Measurements from ENCODE around the gene LGR4. TPM values are rescaled to one million over a fixed set of nuclear protein-coding genes. Genes with fewer than 3 reads are reported as not detected.
"Not testable (repeated sequence)": the region's sequence is repeated elsewhere in the genome, so short reads cannot be mapped to it uniquely, and the experiment has no call there.

Gene LGR4
- total RNA-seq, 2 experiments from 2014 or later = 0.10 TPM; not detected in 1

DNA sequence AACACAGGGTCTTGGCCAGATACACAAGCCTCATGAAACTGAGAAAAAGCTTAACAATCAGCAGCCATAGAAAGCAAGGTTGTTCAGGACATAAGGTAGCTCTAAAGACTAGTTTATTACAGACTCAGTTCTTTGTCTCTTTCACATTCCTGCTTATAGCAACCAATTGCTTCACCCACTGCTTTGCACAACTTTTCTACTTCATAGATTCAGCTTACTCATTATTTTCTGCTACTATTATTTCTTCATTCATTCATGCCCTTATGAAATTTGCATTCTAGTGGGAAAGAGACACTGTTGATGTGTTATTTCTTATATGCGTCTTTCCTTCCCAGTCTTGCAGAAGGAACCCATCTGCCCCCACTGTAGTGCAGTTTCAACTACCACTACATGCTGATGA is 114.3 kb downstream of the LGR4 start:
- CTCF ChIA-PET = no interaction called here
- POLR2A ChIA-PET = no interaction called here
- Mint-ChIP-seq H3K27ac (no peak overlapping the region), H3K4me1 (peaks cover 18% of the 10 kb centered on the region), H3K9me3 (no peaks in the 10 kb centered on the region), H3K4me3 (no peak overlapping the region), H3K27me3 (no peaks in the 10 kb centered on the region), H3K36me3 (ENCODE audit: low read depth) (no peaks in the 10 kb centered on the region)
- no peak for DNase-seq

GRCh38 chr11:27357250-27357649 is 115.3 kb downstream of the LGR4 start:
- CTCF ChIA-PET = no interaction called here
- Mint-ChIP-seq H3K9me3 (no peaks in the 10 kb centered on the region), H3K27ac (no peak overlapping the region), H3K36me3 (ENCODE audit: low read depth) (no peaks in the 10 kb centered on the region), H3K27me3 (no peaks in the 10 kb centered on the region), H3K4me1 (peaks cover 11% of the 10 kb centered on the region), H3K4me3 (no peak overlapping the region)
- POLR2A ChIA-PET = no interaction called here
- DNase-seq = no peak

- H3K36me3 Mint-ChIP-seq (ENCODE audit: low read depth) = no peaks in the 10 kb centered on the region
- CTCF ChIA-PET = no interaction called here
- H3K4me3 Mint-ChIP-seq = no peak overlapping the region
- H3K9me3 Mint-ChIP-seq = no peaks in the 10 kb centered on the region
- no peak overlapping the region for H3K27ac Mint-ChIP-seq
- no peak for DNase-seq
- POLR2A ChIA-PET = no interaction called here
- H3K27me3 Mint-ChIP-seq = no peaks in the 10 kb centered on the region
- H3K4me1 Mint-ChIP-seq = peaks cover 6% of the 10 kb centered on the region
These were observed 115.9 kb downstream of the LGR4 start for GRCh38 chr11:27356624-27357222.

- Mint-ChIP-seq H3K9me3 (no peaks in the 10 kb centered on the region), H3K36me3 (ENCODE audit: low read depth) (no peaks in the 10 kb centered on the region), H3K4me1 (no peaks in the 10 kb centered on the region), H3K27me3 (no peaks in the 10 kb centered on the region), H3K4me3 (no peak overlapping the region), H3K27ac (no peak overlapping the region)
- POLR2A ChIA-PET = no interaction called here
- CTCF ChIA-PET = no interaction called here
- DNase-seq = no peak
These were observed 117.0 kb downstream of the LGR4 start for GRCh38 chr11:27355575-27356104.

- Mint-ChIP-seq H3K36me3 (ENCODE audit: low read depth) (no peaks in the 10 kb centered on the region), H3K27ac (no peak overlapping the region), H3K9me3 (no peaks in the 10 kb centered on the region), H3K4me3 (no peak overlapping the region), H3K27me3 (no peaks in the 10 kb centered on the region), H3K4me1 (no peaks in the 10 kb centered on the region)
- ChIA-PET CTCF (interaction anchor here (0.5 kb wide), 1 partner anchor 24 kb away, joined by 3 read pairs; no protein-coding TSS in a partner anchor), POLR2A (no interaction called here)
- DNase-seq = no peak
These were observed 118.1 kb downstream of the LGR4 start for GRCh38 chr11:27354359-27354965.

- H3K36me3 Mint-ChIP-seq (ENCODE audit: low read depth) = no peaks in the 10 kb centered on the region
- H3K9me3 Mint-ChIP-seq = no peaks in the 10 kb centered on the region
- POLR2A ChIA-PET = no interaction called here
- H3K4me1 Mint-ChIP-seq = no peaks in the 10 kb centered on the region
- H3K4me3 Mint-ChIP-seq = no peak overlapping the region
- CTCF ChIA-PET = interaction anchor here (0.5 kb wide), 1 partner anchor 24 kb away, joined by 3 read pairs; no protein-coding TSS in a partner anchor
- no peak for DNase-seq
- no peak overlapping the region for H3K27ac Mint-ChIP-seq
- H3K27me3 Mint-ChIP-seq = no peaks in the 10 kb centered on the region
These were observed 118.8 kb downstream of the LGR4 start for GRCh38 chr11:27353593-27354358.

DNA sequence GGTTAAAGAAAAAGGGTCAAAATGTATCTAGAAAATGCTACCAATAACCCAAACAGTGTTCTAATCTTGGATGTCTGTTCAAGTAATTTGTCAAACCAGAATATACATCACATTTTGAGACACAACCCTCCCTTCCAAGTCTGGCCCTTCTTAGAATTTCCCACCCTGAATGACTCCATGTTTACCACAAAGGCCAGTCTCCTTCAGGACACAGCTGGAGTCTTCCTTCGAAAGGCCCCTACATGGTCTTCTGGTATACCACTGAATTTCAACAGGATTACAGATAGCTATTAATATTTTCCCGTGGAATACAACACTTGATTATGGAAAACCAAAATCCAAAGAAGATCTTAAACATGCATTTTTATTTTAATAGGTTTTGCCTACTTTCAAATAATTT is 119.8 kb downstream of the LGR4 start:
- CTCF ChIA-PET = no interaction called here
- Mint-ChIP-seq H3K27ac (no peak overlapping the region), H3K27me3 (no peaks in the 10 kb centered on the region), H3K36me3 (ENCODE audit: low read depth) (peaks cover 1% of the 10 kb centered on the region), H3K9me3 (no peaks in the 10 kb centered on the region), H3K4me3 (no peak overlapping the region), H3K4me1 (no peaks in the 10 kb centered on the region)
- POLR2A ChIA-PET = no interaction called here
- no peak for DNase-seq

GRCh38 chr11:27350511-27350910 is 122.1 kb downstream of the LGR4 start:
- Mint-ChIP-seq H3K36me3 (ENCODE audit: low read depth) (peaks cover 3% of the 10 kb centered on the region), H3K9me3 (no peaks in the 10 kb centered on the region), H3K27me3 (no peaks in the 10 kb centered on the region), H3K4me3 (no peak overlapping the region), H3K4me1 (no peaks in the 10 kb centered on the region), H3K27ac (no peak overlapping the region)
- ChIA-PET CTCF (interaction anchor here (0.7 kb wide), 1 partner anchor 60 kb away, joined by 3 read pairs; no protein-coding TSS in a partner anchor), POLR2A (no interaction called here)
- no peak for DNase-seq

GRCh38 chr11:27349919-27350318 is 122.7 kb downstream of the LGR4 start:
- Mint-ChIP-seq H3K27ac (no peak overlapping the region), H3K27me3 (no peaks in the 10 kb centered on the region), H3K4me1 (no peaks in the 10 kb centered on the region), H3K9me3 (no peaks in the 10 kb centered on the region), H3K4me3 (no peak overlapping the region), H3K36me3 (ENCODE audit: low read depth) (peaks cover 3% of the 10 kb centered on the region)
- POLR2A ChIA-PET = no interaction called here
- CTCF ChIA-PET = no interaction called here
- no peak for DNase-seq

DNA sequence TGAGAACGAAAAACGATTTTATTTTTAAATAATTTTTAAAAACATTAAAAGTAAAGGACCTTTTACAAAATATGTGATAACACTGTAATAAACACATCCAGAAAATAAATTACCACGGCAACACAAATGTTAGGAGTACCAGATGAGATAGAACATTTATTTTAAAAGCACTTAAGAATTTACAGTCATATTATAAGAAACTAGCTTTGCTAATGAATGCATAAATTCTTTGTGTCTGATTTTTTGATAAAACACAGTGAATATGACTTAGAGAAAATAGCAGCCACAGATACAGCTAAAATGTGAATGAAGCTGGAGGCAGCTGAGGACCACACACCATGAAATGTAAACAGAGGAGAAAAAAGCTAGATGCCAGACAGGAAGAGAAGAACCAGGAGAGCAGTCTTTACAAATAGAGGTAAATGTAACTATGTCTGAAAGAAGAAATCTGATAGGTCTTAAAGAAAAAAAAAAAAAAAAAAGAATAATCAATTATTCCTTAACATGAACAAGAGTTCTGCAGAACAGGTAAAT is 124.2 kb downstream of the LGR4 start:
- no peak overlapping the region for H3K4me3 Mint-ChIP-seq
- H3K27ac Mint-ChIP-seq = no peak overlapping the region
- peaks cover 3% of the 10 kb centered on the region for H3K36me3 Mint-ChIP-seq (ENCODE audit: low read depth)
- ChIA-PET CTCF (no interaction called here), POLR2A (no interaction called here)
- H3K9me3 Mint-ChIP-seq = no peaks in the 10 kb centered on the region
- no peak for DNase-seq
- no peaks in the 10 kb centered on the region for H3K4me1 Mint-ChIP-seq
- H3K27me3 Mint-ChIP-seq = no peaks in the 10 kb centered on the region

- H3K27ac Mint-ChIP-seq = no peak overlapping the region
- H3K36me3 Mint-ChIP-seq (ENCODE audit: low read depth) = peaks cover 3% of the 10 kb centered on the region
- DNase-seq = no peak
- CTCF ChIA-PET = no interaction called here
- H3K4me3 Mint-ChIP-seq = no peak overlapping the region
- no peaks in the 10 kb centered on the region for H3K27me3 Mint-ChIP-seq
- H3K9me3 Mint-ChIP-seq = no peaks in the 10 kb centered on the region
- H3K4me1 Mint-ChIP-seq = no peaks in the 10 kb centered on the region
- POLR2A ChIA-PET = no interaction called here
These were observed 124.9 kb downstream of the LGR4 start for GRCh38 chr11:27347359-27348339.

- ChIA-PET POLR2A (no interaction called here), CTCF (no interaction called here)
- H3K27ac Mint-ChIP-seq = no peak overlapping the region
These were observed 132.6 kb downstream of the LGR4 start for GRCh38 chr11:27339941-27340340.

DNA sequence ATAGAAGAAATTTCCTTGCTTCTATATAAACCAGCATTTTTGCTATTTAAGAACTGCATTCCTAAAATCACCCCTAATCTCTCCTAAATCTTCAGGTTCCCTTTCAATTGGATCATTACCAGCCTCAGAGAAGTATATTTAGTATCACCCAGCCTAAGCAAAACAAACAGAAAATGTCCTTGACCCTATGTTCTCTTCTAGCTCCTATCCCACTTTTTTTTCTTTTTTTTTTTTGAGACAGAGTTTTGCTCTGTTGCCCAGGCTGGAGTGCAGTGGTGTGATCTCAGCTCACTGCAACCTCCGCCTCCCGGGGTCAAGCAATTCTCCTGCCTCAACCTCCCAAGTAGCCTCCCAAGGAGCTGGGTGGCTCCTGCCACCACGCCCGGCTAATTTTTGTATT is 137.8 kb downstream of the LGR4 start:
- H3K4me1 Mint-ChIP-seq, POLR2A ChIA-PET, CTCF ChIA-PET, H3K27ac Mint-ChIP-seq, H3K4me3 Mint-ChIP-seq, H3K9me3 Mint-ChIP-seq, H3K27me3 Mint-ChIP-seq, DNase-seq: not testable (repeated sequence)
- peaks cover 14% of the 10 kb centered on the region for H3K36me3 Mint-ChIP-seq (ENCODE audit: low read depth)

More at GRCh38 chr11:27339941-27340340, 132.6 kb downstream of the LGR4 start:
- Mint-ChIP-seq H3K36me3 (ENCODE audit: low read depth) (peaks cover 9% of the 10 kb centered on the region), H3K4me3 (no peak overlapping the region), H3K9me3 (no peaks in the 10 kb centered on the region), H3K4me1 (no peaks in the 10 kb centered on the region), H3K27me3 (no peaks in the 10 kb centered on the region)
- DNase-seq = no peak
